Endothelial cell of umbilical vein (primary cell): ENCODE results near the gene HSD17B7. TPM values are rescaled to one million over a fixed set of nuclear protein-coding genes. Genes with fewer than 3 reads are reported as not detected.

Source experiments
- BruUV-seq: library from RNA; stranded (reverse); fragments of 400-500 nt; replicated peaks from 2 replicates; lab custom pipeline; 2021; lab: Mats Ljungman, UMichigan
- CTCF ChIA-PET: fragments of 300-600, 350-600 bp; sonication (Branson Sonifier 250); formaldehyde crosslinking; loops from one replicate; lab custom pipeline; 2021; ENCODE audit warnings: antibody characterized with exemption, inconsistent platforms; lab: Charles Lee
- POLR2A ChIA-PET: fragments of 300-600, 350-600 bp; sonication (Branson Sonifier 250); formaldehyde crosslinking; loops from one replicate; lab custom pipeline; 2021; ENCODE audit warnings: antibody characterized with exemption, inconsistent platforms; lab: Charles Lee
- DNase-seq: peaks from one replicate; pipeline ENCODE4 v3.0.0-alpha.2; 2011; ENCODE audit warnings: low read depth, low spot score
- FAIRE-seq: peaks from 2 replicates; lab custom pipeline; 2011; peaks lifted over from hg19 to GRCh38; lab: Jason Lieb, UNC
- H2AFZ ChIP-seq: 2 replicates; pipeline ENCODE4 v1.6.0; 2012; ENCODE audit warnings: low read depth, low read length, control low read depth, inconsistent platforms
- H3K27ac ChIP-seq: 2 replicates; pipeline ENCODE4 v1.5.1; 2011; ENCODE audit warnings: low read depth, mild to moderate bottlenecking, control low read depth, low read length, moderate library complexity; ENCODE audit not compliant: insufficient read depth
- H3K27me3 ChIP-seq, 2 experiments: 2 replicates each; pipeline versions ENCODE4 v1.6.0 to v1.6.1; 2011; ENCODE audit warnings: low read length in 2 of 2, mixed read lengths in 1 of 2; ENCODE audit not compliant: control insufficient read depth in 2 of 2, insufficient read depth in 2 of 2
- H3K36me3 ChIP-seq, 2 experiments: 2 replicates in 1 of 2; 3 replicates in 1 of 2; pipeline ENCODE4 v1.5.1; 2011; ENCODE audit warnings: low read length in 2 of 2, mild to moderate bottlenecking in 1 of 2, moderate library complexity in 1 of 2; ENCODE audit not compliant: control insufficient read depth in 2 of 2, insufficient read depth in 2 of 2; ENCODE audit errors: extremely low read depth in 1 of 2
- H3K4me1 ChIP-seq: 3 replicates; pipeline ENCODE4 v1.5.1; 2011; ENCODE audit warnings: mild to moderate bottlenecking, low read length; ENCODE audit not compliant: control insufficient read depth, insufficient read depth; ENCODE audit errors: extremely low read depth
- H3K4me2 ChIP-seq: 2 replicates; pipeline ENCODE4 v1.6.1; 2011; ENCODE audit warnings: low read length, control low read depth, mixed read lengths; ENCODE audit not compliant: insufficient read depth
- H3K4me3 ChIP-seq, 3 experiments: fragments of 200-600 bp in 1 of 3; sonication (generic), shearing (Covaris generic) in 1 of 3; replicated peaks in 1 of 3; 2 replicates each; pipeline ENCODE4 v1.5.1; 2011 to 2016; ENCODE audit warnings: control low read depth in 3 of 3, low read length in 3 of 3, mild to moderate bottlenecking in 2 of 3, inconsistent platforms in 1 of 3, low read depth in 1 of 3, moderate library complexity in 1 of 3; ENCODE audit not compliant: insufficient read depth in 1 of 3
- H3K79me2 ChIP-seq: 2 replicates; pipeline ENCODE4 v1.6.0; 2012; ENCODE audit warnings: low read length, inconsistent platforms; ENCODE audit not compliant: control insufficient read depth, insufficient read depth
- H3K9ac ChIP-seq: replicated peaks from 2 replicates; pipeline ENCODE3; 2011; ENCODE audit warnings: low read length, control low read depth; ENCODE audit not compliant: insufficient read depth; ENCODE audit errors: extremely low read depth
- H3K9me1 ChIP-seq: replicated peaks from 3 replicates; pipeline ENCODE4 v1.6.0; 2011; ENCODE audit warnings: mild to moderate bottlenecking, low read length; ENCODE audit not compliant: control insufficient read depth, insufficient read depth; ENCODE audit errors: extremely low read depth
- H3K9me3 ChIP-seq: replicated peaks from 2 replicates; pipeline ENCODE4 v1.5.1; 2012; ENCODE audit warnings: low read length, inconsistent platforms; ENCODE audit not compliant: control insufficient read depth, insufficient read depth
- H4K20me1 ChIP-seq: replicated peaks from 2 replicates; pipeline ENCODE3; 2011; ENCODE audit warnings: mild to moderate bottlenecking, low read length; ENCODE audit not compliant: control insufficient read depth, insufficient read depth; ENCODE audit errors: extremely low read depth
- EZH2 ChIP-seq: IDR thresholded peaks from 2 replicates; pipeline ENCODE4 v1.6.1; 2012; ENCODE audit warnings: borderline replicate concordance, low read depth, mild to moderate bottlenecking, moderate library complexity, low read length, inconsistent platforms; ENCODE audit not compliant: severe bottlenecking
- FOS ChIP-seq: IDR thresholded peaks from 2 replicates; pipeline ENCODE4 v1.6.1; 2011; ENCODE audit warnings: mild to moderate bottlenecking, low read length, moderate library complexity, borderline replicate concordance; ENCODE audit not compliant: insufficient read depth
- GATA2 ChIP-seq: IDR thresholded peaks from 2 replicates; pipeline ENCODE4 v1.7.0; 2011; ENCODE audit warnings: low read depth, mild to moderate bottlenecking, moderate library complexity, mixed read lengths, low read length; ENCODE audit not compliant: insufficient read length, insufficient read depth
- JUN ChIP-seq: IDR thresholded peaks from 2 replicates; pipeline ENCODE4 v1.6.1; 2011; ENCODE audit warnings: borderline replicate concordance, low read depth; ENCODE audit not compliant: insufficient read length, insufficient read depth
- POLR2A ChIP-seq: IDR thresholded peaks from 2 replicates; pipeline ENCODE4 v1.6.1; 2012; ENCODE audit warnings: low read depth, mild to moderate bottlenecking, control low read depth, low read length
- POLR2AphosphoS5 ChIP-seq: IDR thresholded peaks from 2 replicates; pipeline ENCODE4 v1.6.1; 2012; ENCODE audit warnings: low read depth, mild to moderate bottlenecking, control low read depth, low read length, moderate library complexity; ENCODE audit not compliant: insufficient read depth
- dilution Hi-C: fragments of 300-500 bp; cut with MboI; formaldehyde crosslinking; loops from one replicate; pipeline ENCODE4 v1.15.0; 2019; ENCODE audit warnings: low sequenced_read_pairs; ENCODE audit not compliant: extremely low pct_ligation_motif_present
- intact Hi-C: fragments of 100-400 bp; cut with micrococcal nuclease; formaldehyde crosslinking; loops from one replicate; pipeline ENCODE4 v1.10.0; 2022
- polyA plus RNA-seq, 4 experiments: library from polyadenylated mRNA; depleted of rRNA in 3 of 4; stranded (reverse) in 3 of 4; unstranded in 1 of 4; fragments of >200 nt; gene quantifications; 2 replicates each; pipeline versions ENCODE4 v1.2.1 to v1.2.3, GENCODE V29; 2011 to 2012; ENCODE audit warnings: missing spikeins in 1 of 4
- total RNA-seq: library from RNA; stranded (reverse); gene quantifications from 2 replicates; pipeline ENCODE4 v1.2.3, GENCODE V29; 2021
- TF ChIP-seq, protein P1 (sequence below), 2 donors: IDR thresholded peaks; 1 replicate in 1 of 2; 2 replicates in 1 of 2; pipeline ENCODE4 v1.5.1; 2011; ENCODE audit warnings: low read length in 2 of 2, mild to moderate bottlenecking in 2 of 2, moderate library complexity in 2 of 2, control low read depth in 1 of 2, inconsistent platforms in 1 of 2, low read depth in 1 of 2; ENCODE audit not compliant: insufficient read depth in 1 of 2; ENCODE audit errors: extremely low read depth in 1 of 2
- TF ChIP-seq, protein P2 (sequence below): IDR thresholded peaks from 2 replicates; pipeline ENCODE4 v1.6.1; 2011; ENCODE audit not compliant: insufficient read depth, insufficient read length

HSD17B7 gene
- total and polyA plus RNA-seq, 2 donors (not counting 3 experiments of a cell fraction or from before 2014, with no cell fraction given) = 17.7 to 26.6 TPM

DNA sequence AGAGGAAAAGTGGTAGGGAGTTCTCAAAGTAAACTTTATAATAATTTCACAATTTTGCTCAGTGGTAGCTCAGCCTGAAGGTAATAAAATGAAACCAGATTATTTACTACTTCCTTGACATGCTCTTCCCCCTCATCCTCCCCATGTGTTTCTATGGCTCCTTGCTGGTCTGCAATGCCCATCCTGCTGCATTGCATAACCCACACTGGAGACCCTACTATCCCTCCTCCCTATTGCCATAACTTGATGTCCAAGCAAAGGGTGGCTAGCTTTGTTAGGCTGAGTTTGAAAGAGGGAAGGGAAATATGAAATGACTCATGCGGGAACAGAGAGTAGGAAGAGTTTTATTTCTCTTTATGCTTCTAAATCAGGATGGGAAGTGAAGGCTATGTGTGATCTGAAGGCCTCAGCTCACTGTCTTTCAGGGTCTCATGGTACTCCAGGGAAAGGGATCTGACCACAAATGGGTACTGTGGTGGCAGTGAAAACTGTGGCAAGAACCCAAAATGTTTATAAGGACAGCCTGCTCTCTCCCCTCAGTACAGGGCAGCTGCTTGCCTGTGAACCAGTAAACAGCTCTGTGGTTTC lies 36.4 kb upstream of the HSD17B7 start:
- intact Hi-C loops = no loop called here
- Histone ChIP-seq H3K4me3 (no peak overlapping the region), H3K27me3 (no peaks in the 10 kb centered on the region), H3K27ac (no peak overlapping the region), H2AFZ (no peak overlapping the region), H3K9me3 (no peaks in the 10 kb centered on the region), H3K4me1 (peaks cover 27% of the 10 kb centered on the region), H4K20me1 (no peaks in the 10 kb centered on the region), H3K4me2 (no peak overlapping the region), H3K9ac (no peak overlapping the region), H3K9me1 (no peaks in the 10 kb centered on the region), H3K36me3 (peaks cover 6 to 19% of the 10 kb centered on the region in 2 experiments), H3K79me2 (no peaks in the 10 kb centered on the region)
- ChIA-PET CTCF (interaction anchor here (0.8 to 1.6 kb wide), 3 partner anchors 46 to 126 kb away, joined by 3 to 4 read pairs (median 3); no protein-coding TSS in a partner anchor), POLR2A (no interaction called here)
- dilution Hi-C loops = no loop called here
- no peak for TF ChIP-seq POLR2AphosphoS5
- TF ChIP-seq GATA2 = no peak
- TF ChIP-seq, protein P1, sequence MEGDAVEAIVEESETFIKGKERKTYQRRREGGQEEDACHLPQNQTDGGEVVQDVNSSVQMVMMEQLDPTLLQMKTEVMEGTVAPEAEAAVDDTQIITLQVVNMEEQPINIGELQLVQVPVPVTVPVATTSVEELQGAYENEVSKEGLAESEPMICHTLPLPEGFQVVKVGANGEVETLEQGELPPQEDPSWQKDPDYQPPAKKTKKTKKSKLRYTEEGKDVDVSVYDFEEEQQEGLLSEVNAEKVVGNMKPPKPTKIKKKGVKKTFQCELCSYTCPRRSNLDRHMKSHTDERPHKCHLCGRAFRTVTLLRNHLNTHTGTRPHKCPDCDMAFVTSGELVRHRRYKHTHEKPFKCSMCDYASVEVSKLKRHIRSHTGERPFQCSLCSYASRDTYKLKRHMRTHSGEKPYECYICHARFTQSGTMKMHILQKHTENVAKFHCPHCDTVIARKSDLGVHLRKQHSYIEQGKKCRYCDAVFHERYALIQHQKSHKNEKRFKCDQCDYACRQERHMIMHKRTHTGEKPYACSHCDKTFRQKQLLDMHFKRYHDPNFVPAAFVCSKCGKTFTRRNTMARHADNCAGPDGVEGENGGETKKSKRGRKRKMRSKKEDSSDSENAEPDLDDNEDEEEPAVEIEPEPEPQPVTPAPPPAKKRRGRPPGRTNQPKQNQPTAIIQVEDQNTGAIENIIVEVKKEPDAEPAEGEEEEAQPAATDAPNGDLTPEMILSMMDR (IDR thresholded peaks at IDR 0.05; ENCODE audit: extremely low read depth in 1 of 2, insufficient read depth in 1 of 2, low read depth in 1 of 2, low read length in 2 of 2) = no peak
- TF ChIP-seq POLR2A = no peak
- peak; percentile 75 for TF ChIP-seq FOS
- peak; percentile 17 for TF ChIP-seq JUN
- TF ChIP-seq, protein P2, sequence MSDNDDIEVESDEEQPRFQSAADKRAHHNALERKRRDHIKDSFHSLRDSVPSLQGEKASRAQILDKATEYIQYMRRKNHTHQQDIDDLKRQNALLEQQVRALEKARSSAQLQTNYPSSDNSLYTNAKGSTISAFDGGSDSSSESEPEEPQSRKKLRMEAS = no peak
- no peak for TF ChIP-seq EZH2
- DNase-seq (peak; percentile 49), FAIRE-seq (peak; percentile 55)
- no TSS peak for BruUV-seq
